OCI-M2 (cell line): ENCODE data around the gene TMEM86A.

Experiments
- DNase-seq: peaks from one replicate; lab custom pipeline; 2025; ENCODE audit not compliant: unreplicated experiment; lab: John Stamatoyannopoulos, UW

TMEM86A gene

DNA sequence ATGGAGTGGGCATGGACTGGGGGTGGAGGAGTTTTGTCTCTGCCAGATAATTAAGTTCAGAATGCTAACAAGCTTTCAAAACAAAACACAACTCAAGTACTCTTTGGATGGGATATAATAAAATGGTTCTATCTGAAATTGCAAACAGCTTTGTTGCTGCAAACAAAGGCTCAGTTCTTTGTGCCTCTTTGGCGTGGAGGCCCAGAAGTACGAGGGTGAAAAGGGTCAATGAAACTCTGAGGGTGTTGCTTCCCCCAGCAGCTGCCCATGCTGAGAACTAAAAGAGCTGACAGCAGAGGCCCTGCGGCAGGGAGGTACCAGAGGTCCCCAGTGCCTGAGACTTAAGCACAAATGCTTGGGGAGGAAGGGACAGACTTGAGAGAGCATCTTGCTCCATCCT is 53.9 kb downstream of the TMEM86A start:
- no peak for DNase-seq

DNA sequence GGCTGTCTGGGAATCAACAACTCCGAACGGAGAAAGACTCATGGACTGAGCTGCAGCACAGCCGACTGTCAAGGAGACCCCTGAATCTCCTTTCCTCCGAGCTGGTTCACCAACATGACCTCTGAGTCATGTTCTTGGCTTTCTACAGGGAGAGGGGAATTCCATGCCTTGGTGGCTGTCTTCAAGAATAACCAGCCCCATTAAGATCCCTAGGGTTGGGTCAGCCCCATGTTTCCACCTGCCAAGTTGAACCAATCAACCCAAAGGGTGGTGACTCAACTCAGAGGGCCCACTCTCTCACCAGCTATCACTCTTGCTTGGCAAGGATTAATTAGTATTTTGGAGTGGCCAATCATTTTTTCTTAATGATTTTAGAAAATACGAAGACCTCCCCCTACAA is 55.7 kb downstream of the TMEM86A start:
- DNase-seq, result no peak
